ENCODE data around the gene CALML4. TPM values are rescaled to one million over a fixed set of nuclear protein-coding genes. Genes with fewer than 3 reads are reported as not detected.

CALML4 gene
- total and polyA plus RNA-seq, 2 donors (not counting 3 experiments of a cell fraction or from before 2014, with no cell fraction given): 2.6 to 10.1 TPM

DNA sequence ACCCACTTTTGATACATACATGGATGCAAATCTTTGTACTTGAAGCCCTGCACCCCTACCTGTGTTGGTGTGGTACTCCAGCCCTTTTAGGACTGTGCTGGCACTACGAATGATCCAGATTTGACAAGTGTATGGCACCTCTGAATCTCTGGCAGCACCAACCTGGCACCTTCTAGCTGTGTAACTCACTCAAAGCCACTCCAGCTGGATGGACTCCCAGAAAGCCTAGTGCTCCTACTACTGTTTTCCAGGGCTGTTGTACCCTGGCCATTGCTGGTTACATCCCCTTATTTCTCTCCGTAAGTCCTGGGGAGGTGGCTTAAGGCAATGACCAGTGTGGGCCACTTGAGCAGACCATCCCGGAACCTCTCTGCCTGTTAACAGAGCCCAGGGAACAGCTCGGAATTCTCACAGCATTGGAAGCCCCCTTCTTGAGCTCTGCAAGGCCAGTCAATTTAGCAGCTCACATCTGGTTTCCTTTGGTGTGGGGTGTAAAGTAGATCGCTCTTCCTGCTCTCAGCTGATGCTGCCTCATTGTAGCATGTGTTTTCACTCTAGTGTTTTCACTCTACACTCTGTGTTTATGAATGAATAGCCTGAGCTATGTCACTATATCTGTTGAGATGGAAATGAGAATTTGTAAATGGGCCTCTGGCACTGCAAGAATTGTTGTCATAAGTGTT lies 12.2 kb downstream of the CALML4 start:
- H3K4me1 ChIP-seq (ENCODE audit: control insufficient read depth, extremely low read depth, insufficient read depth, low read length): no peaks in the 10 kb centered on the region
- BruUV-seq (replicated peaks): no TSS peak
- H3K79me2 ChIP-seq (ENCODE audit: control insufficient read depth, insufficient read depth, low read length): no peaks in the 10 kb centered on the region
- ChIA-PET CTCF (interaction anchor here (1.0 kb wide), 1 partner anchor 113 kb away, joined by 3 read pairs; no protein-coding TSS in a partner anchor), POLR2A (no interaction called here)
- FAIRE-seq: no peak
- H3K9ac ChIP-seq (replicated peaks; ENCODE audit: extremely low read depth, insufficient read depth, low read length): no peak overlapping the region
- intact Hi-C loops (cut with micrococcal nuclease) (no loop called here), dilution Hi-C loops (cut with MboI; ENCODE audit: extremely low pct_ligation_motif_present, low sequenced_read_pairs) (no loop called here)
- H3K9me1 ChIP-seq (replicated peaks; ENCODE audit: control insufficient read depth, extremely low read depth, insufficient read depth, low read length): no peaks in the 10 kb centered on the region
- peaks cover 10 to 15% of the 10 kb centered on the region in 2 experiments for H3K36me3 ChIP-seq (ENCODE audit: control insufficient read depth in 2 of 2, extremely low read depth in 1 of 2, insufficient read depth in 2 of 2, low read length in 2 of 2)
- no peak for DNase-seq (ENCODE audit: low read depth, low spot score)
- H2AFZ ChIP-seq (ENCODE audit: low read depth, low read length): no peak overlapping the region
- TF ChIP-seq MYC (IDR thresholded peaks at IDR 0.05; ENCODE audit: low read depth, low read length) (no peak), JUN (IDR thresholded peaks at IDR 0.05; ENCODE audit: borderline replicate concordance, insufficient read depth, insufficient read length, low read depth) (no peak), GATA2 (IDR thresholded peaks at IDR 0.05; ENCODE audit: insufficient read depth, insufficient read length, low read depth, low read length) (no peak), EZH2 (IDR thresholded peaks at IDR 0.05; ENCODE audit: borderline replicate concordance, low read depth, low read length, severe bottlenecking) (no peak), POLR2AphosphoS5 (IDR thresholded peaks at IDR 0.05; ENCODE audit: insufficient read depth, low read depth, low read length) (no peak), FOS (IDR thresholded peaks at IDR 0.05; ENCODE audit: borderline replicate concordance, insufficient read depth, low read length) (no peak), POLR2A (IDR thresholded peaks at IDR 0.05; ENCODE audit: low read depth, low read length) (no peak)
- TF ChIP-seq, protein P1, sequence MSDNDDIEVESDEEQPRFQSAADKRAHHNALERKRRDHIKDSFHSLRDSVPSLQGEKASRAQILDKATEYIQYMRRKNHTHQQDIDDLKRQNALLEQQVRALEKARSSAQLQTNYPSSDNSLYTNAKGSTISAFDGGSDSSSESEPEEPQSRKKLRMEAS (IDR thresholded peaks at IDR 0.05; ENCODE audit: insufficient read depth, insufficient read length): no peak
- TF ChIP-seq, protein P2, sequence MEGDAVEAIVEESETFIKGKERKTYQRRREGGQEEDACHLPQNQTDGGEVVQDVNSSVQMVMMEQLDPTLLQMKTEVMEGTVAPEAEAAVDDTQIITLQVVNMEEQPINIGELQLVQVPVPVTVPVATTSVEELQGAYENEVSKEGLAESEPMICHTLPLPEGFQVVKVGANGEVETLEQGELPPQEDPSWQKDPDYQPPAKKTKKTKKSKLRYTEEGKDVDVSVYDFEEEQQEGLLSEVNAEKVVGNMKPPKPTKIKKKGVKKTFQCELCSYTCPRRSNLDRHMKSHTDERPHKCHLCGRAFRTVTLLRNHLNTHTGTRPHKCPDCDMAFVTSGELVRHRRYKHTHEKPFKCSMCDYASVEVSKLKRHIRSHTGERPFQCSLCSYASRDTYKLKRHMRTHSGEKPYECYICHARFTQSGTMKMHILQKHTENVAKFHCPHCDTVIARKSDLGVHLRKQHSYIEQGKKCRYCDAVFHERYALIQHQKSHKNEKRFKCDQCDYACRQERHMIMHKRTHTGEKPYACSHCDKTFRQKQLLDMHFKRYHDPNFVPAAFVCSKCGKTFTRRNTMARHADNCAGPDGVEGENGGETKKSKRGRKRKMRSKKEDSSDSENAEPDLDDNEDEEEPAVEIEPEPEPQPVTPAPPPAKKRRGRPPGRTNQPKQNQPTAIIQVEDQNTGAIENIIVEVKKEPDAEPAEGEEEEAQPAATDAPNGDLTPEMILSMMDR (IDR thresholded peaks at IDR 0.05; ENCODE audit: extremely low read depth in 1 of 2, insufficient read depth in 1 of 2, low read depth in 1 of 2, low read length in 2 of 2): no peak
- no peaks in the 10 kb centered on the region for H4K20me1 ChIP-seq (replicated peaks; ENCODE audit: control insufficient read depth, extremely low read depth, insufficient read depth, low read length)
- no peak overlapping the region for H3K27ac ChIP-seq (ENCODE audit: insufficient read depth, low read depth, low read length)
- no peak overlapping the region for H3K4me2 ChIP-seq (ENCODE audit: insufficient read depth, low read length)
- no peak overlapping the region for H3K4me3 ChIP-seq (replicated peaks in 1 of 3; ENCODE audit: insufficient read depth in 1 of 3, low read depth in 1 of 3, low read length in 3 of 3)
- no peaks in the 10 kb centered on the region for H3K9me3 ChIP-seq (replicated peaks; ENCODE audit: control insufficient read depth, insufficient read depth, low read length)
- H3K27me3 ChIP-seq (ENCODE audit: control insufficient read depth in 2 of 2, insufficient read depth in 2 of 2, low read length in 2 of 2): no peaks in the 10 kb centered on the region

Measured in endothelial cell of umbilical vein (primary cell).